ENCODE measurements around the gene LARGE2. TPM values are rescaled to one million over a fixed set of nuclear protein-coding genes. Genes with fewer than 3 reads are reported as not detected.
A peak's percentile ranks its signal among the peaks of the same experiment; 100 is the strongest.

The LARGE2 gene
- total and polyA plus RNA-seq, 2 of the 13 experiments (the other 11 are each of a cell fraction or from before 2014, with no cell fraction given): 8.5 to 21.6 TPM

- no peak for TF ChIP-seq IRF1 (CRISPR knock-in tag; IDR thresholded peaks at IDR 0.05; ENCODE audit: low read depth)
- no peak for TF ChIP-seq POGK (CRISPR knock-in tag; conservative IDR thresholded peaks at IDR 0.05)
- no peak for TF ChIP-seq MAFK (conservative IDR thresholded peaks at IDR 0.05 in 1 of 2, IDR thresholded peaks at IDR 0.05 in 1 of 2; ENCODE audit: low read length in 2 of 2)
- TF ChIP-seq ZFP62 (CRISPR knock-in tag; IDR thresholded peaks at IDR 0.05): no peak
- TF ChIP-seq BATF2 (CRISPR knock-in tag; IDR thresholded peaks at IDR 0.05): no peak
- TF ChIP-seq ARNT2 (CRISPR knock-in tag; IDR thresholded peaks at IDR 0.05; ENCODE audit: low read depth): 0 out of 2 replicates have a peak, but pooled peaks have one; percentile 36
- TF ChIP-seq FOXK2 (IDR thresholded peaks at IDR 0.05): peak; percentile 84
- TF ChIP-seq ZFP1 (CRISPR knock-in tag; IDR thresholded peaks at IDR 0.05): no peak
- peak; percentile 38; the same call in 1 of the 2 replicates for TF ChIP-seq FOSL2 (CRISPR knock-in tag; IDR thresholded peaks at IDR 0.05)
- TF ChIP-seq ZNF224 (CRISPR knock-in tag; IDR thresholded peaks at IDR 0.05): no peak
- TF ChIP-seq ZNF121 (CRISPR knock-in tag; IDR thresholded peaks at IDR 0.05): no peak
- no peak for TF ChIP-seq ARHGAP35 (CRISPR knock-in tag; IDR thresholded peaks at IDR 0.05; ENCODE audit: borderline replicate concordance)
- TF ChIP-seq ZNF160 (CRISPR knock-in tag; IDR thresholded peaks at IDR 0.05): 0 out of 2 replicates have a peak, but pooled peaks have one; percentile 48
- no peak for TF ChIP-seq MTF2 (CRISPR knock-in tag; IDR thresholded peaks at IDR 0.05; ENCODE audit: borderline replicate concordance)
- no peak for TF ChIP-seq HNF4A (CRISPR knock-in tag; IDR thresholded peaks at IDR 0.05)
- no peak for TF ChIP-seq CENPT (CRISPR knock-in tag; IDR thresholded peaks at IDR 0.05; ENCODE audit: low read depth)
- TF ChIP-seq MAZ (IDR thresholded peaks at IDR 0.05; ENCODE audit: borderline replicate concordance, low read depth, low read length): no peak
- 0 out of 2 replicates have a peak, but pooled peaks have one; percentile 8 for TF ChIP-seq MAZ (CRISPR knock-in tag; IDR thresholded peaks at IDR 0.05; ENCODE audit: low read depth)
- TF ChIP-seq TFDP2 (CRISPR knock-in tag; IDR thresholded peaks at IDR 0.05): no peak
- TF ChIP-seq ZSCAN20 (CRISPR knock-in tag; IDR thresholded peaks at IDR 0.05; ENCODE audit: borderline replicate concordance): no peak
- no peak for TF ChIP-seq CREB1 (IDR thresholded peaks at IDR 0.05)
- TF ChIP-seq CREB1 (CRISPR knock-in tag; IDR thresholded peaks at IDR 0.05): no peak
- TF ChIP-seq ZSCAN22 (CRISPR knock-in tag; IDR thresholded peaks at IDR 0.05): no peak
Observed at GRCh38 chr11:45899448-45900174, 22.8 kb upstream of the LARGE2 start (continued).

All from HepG2 (cell line).